Left ventricle myocardium inferior (tissue), 1 donor: Measurements from ENCODE around the gene DDX56. TPM values are rescaled to one million over a fixed set of nuclear protein-coding genes. Genes with fewer than 3 reads are reported as not detected.

Experiments
- DNase-seq: peaks from one replicate; pipeline ENCODE4 v3.0.0-alpha.2; 2020
- H3K27ac ChIP-seq: fragments of 200-600 bp; replicated peaks from 2 replicates; pipeline ENCODE4 v1.8.0; 2021
- H3K27me3 ChIP-seq: fragments of 200-600 bp; 2 replicates; pipeline ENCODE4 v1.8.0; 2021; ENCODE audit warnings: low read depth
- H3K36me3 ChIP-seq: fragments of 200-600 bp; 2 replicates; pipeline ENCODE4 v1.8.0; 2021
- H3K4me1 ChIP-seq: fragments of 200-600 bp; 2 replicates; pipeline ENCODE4 v1.8.0; 2021
- H3K4me3 ChIP-seq: fragments of 200-600 bp; 2 replicates; pipeline ENCODE4 v1.8.0; 2021; ENCODE audit warnings: mild to moderate bottlenecking, moderate library complexity
- H3K9me3 ChIP-seq: fragments of 200-600 bp; replicated peaks from 2 replicates; pipeline ENCODE4 v1.8.0; 2021
- intact Hi-C: fragments of 100-400 bp; cut with micrococcal nuclease; formaldehyde crosslinking; loops from one replicate; pipeline ENCODE4 v1.11.0; 2022
- total RNA-seq: library from RNA; stranded (reverse); fragmentation: NEBNext Ultra II Directional; extraction: Animal tissue kit (Norgen Biotek cat#: 25700); gene quantifications from one replicate; pipeline ENCODE4 v1.2.1, GENCODE V29; 2021
- TF ChIP-seq, protein P1 (sequence below): fragments of 200-600 bp; IDR thresholded peaks from 2 replicates; pipeline ENCODE4 v1.8.0; 2021; ENCODE audit warnings: antibody characterized with exemption, mild to moderate bottlenecking, borderline replicate concordance
- donor health status: DM: no; HTN: yes; CAD: no; lungs with severe emphysema.

Gene DDX56
- total RNA-seq, 1 donor from 2014 or later: 27.1 TPM

DNA sequence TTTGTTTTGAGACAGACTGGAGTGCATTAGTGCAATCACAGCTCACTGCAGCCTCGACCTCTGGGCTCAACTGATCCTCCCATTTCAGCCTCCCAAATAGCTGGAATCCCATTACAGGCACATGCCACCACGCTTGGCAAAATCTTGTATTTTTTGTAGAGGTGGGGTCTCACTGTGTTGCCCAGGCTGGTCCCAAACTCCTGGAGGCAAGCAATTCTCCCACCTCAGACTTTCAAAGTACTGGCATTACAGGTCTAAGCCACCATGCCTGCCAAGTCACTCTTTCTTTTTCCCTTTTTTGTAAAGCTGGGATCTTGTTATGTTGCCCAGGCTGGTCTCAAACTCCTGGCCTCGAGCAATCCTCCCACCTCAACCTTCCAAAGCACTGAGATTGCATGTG lies 24.3 kb downstream of the DDX56 start:
- H3K4me1 ChIP-seq: no peaks in the 10 kb centered on the region
- no peak overlapping the region for H3K27ac ChIP-seq
- DNase-seq: no peak
- H3K36me3 ChIP-seq: no peaks in the 10 kb centered on the region
- no peaks in the 10 kb centered on the region for H3K9me3 ChIP-seq
- intact Hi-C loops: no loop called here
- TF ChIP-seq, protein P1, sequence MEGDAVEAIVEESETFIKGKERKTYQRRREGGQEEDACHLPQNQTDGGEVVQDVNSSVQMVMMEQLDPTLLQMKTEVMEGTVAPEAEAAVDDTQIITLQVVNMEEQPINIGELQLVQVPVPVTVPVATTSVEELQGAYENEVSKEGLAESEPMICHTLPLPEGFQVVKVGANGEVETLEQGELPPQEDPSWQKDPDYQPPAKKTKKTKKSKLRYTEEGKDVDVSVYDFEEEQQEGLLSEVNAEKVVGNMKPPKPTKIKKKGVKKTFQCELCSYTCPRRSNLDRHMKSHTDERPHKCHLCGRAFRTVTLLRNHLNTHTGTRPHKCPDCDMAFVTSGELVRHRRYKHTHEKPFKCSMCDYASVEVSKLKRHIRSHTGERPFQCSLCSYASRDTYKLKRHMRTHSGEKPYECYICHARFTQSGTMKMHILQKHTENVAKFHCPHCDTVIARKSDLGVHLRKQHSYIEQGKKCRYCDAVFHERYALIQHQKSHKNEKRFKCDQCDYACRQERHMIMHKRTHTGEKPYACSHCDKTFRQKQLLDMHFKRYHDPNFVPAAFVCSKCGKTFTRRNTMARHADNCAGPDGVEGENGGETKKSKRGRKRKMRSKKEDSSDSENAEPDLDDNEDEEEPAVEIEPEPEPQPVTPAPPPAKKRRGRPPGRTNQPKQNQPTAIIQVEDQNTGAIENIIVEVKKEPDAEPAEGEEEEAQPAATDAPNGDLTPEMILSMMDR: no peak
- no peak overlapping the region for H3K4me3 ChIP-seq
- H3K27me3 ChIP-seq: no peaks in the 10 kb centered on the region

DNA sequence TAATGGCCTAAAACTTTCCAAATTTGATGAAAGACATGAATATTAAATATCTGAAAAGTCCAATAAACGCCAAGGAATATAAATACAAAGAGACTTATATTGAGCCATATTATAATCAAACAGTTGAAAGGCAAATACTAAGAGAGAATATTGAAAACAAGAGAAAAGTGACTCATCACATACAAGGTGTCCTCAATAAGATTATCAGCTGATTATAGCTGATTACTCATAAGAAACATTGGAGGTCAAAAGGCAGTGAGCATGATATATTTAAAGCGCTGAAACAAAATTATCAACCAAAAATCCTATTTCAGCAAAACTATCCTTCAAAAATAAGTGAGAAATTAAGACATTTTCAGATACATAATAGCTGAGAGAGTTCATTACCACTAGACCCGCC lies 24.8 kb downstream of the DDX56 start:
- Histone ChIP-seq H3K4me3 (no peak overlapping the region), H3K4me1 (no peaks in the 10 kb centered on the region), H3K36me3 (no peaks in the 10 kb centered on the region), H3K9me3 (no peaks in the 10 kb centered on the region), H3K27ac (no peak overlapping the region), H3K27me3 (no peaks in the 10 kb centered on the region)
- DNase-seq: no peak
- intact Hi-C loops: no loop called here
- TF ChIP-seq, protein P1: no peak

DNA sequence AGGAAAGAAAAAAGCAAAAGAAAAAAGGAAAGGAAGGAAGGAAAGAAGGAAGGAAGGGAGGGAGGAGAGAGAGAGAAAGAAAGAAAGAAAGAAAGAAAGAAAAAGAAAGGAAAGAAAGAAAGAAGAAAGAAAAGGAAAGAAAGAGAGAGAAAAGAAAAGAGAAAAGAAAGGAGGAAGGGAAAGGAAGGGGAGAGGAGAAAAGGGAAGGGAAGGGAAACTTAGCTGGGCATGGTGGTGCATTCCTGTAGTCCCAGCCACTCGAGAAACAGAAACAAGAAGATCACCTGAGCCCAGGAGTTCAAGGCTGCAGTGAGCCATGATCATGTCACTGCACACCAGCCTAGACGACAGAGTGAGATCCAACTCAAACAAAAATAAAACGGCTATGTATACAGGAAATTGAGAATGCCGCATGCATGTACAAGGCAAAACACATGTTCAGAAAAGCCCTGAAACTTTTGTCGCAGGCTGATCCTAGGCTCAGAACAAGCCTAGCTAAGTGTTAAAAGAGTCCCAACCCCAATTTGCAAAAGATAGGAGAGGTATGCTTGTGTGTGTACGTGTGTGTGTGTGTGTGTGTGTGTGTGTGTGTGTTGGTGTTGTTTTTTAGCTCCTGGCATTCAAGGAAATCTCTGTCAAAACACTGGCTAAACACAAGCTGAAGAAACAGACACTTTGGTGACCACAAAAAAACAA lies 26.0 kb downstream of the DDX56 start:
- Histone ChIP-seq H3K9me3 (no peaks in the 10 kb centered on the region), H3K27me3 (no peaks in the 10 kb centered on the region), H3K27ac (no peak overlapping the region), H3K4me3 (no peak overlapping the region), H3K36me3 (no peaks in the 10 kb centered on the region), H3K4me1 (no peaks in the 10 kb centered on the region)
- intact Hi-C loops: no loop called here
- TF ChIP-seq, protein P1: no peak
- no peak for DNase-seq

DNA sequence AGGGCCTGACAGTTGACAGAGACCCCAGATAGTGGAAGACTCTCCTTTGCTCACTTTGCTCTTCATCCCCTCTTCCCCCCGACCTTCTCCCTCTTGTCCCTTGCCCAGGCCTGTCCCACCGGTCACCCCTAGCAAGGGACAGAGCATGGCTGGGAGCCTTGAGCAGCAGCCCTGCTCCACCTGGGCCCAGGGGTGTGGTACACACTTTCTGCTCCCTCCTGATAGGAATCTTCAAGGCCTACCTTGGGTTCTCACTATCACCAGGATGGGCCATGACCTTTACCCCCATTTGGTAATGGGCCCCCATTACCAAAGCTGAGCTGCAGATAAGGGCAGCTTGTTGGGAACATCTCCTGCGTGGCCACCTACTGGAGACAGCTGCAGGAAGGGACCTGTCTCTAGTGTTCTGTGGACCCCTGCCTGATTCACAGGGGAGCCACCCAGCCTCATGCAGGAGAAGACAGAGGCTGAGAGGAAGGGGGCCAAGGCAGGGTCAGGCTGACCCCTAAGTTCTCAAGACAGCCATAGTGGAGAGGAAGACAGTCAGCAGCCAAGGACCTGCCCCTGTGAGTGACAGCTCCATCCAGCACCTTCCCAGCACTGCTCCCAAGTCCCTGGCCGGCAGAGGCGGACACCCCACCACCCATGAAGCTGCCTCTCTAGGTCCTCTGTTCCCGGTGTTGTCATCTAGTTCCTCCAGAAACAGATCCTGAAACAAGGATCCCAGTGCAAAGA lies 31.7 kb downstream of the DDX56 start:
- no peak for DNase-seq
- Histone ChIP-seq H3K4me3 (no peak overlapping the region), H3K27ac (no peak overlapping the region), H3K36me3 (no peaks in the 10 kb centered on the region), H3K27me3 (no peaks in the 10 kb centered on the region), H3K4me1 (no peaks in the 10 kb centered on the region), H3K9me3 (no peaks in the 10 kb centered on the region)
- TF ChIP-seq, protein P1: no peak
- intact Hi-C loops: no loop called here

DNA sequence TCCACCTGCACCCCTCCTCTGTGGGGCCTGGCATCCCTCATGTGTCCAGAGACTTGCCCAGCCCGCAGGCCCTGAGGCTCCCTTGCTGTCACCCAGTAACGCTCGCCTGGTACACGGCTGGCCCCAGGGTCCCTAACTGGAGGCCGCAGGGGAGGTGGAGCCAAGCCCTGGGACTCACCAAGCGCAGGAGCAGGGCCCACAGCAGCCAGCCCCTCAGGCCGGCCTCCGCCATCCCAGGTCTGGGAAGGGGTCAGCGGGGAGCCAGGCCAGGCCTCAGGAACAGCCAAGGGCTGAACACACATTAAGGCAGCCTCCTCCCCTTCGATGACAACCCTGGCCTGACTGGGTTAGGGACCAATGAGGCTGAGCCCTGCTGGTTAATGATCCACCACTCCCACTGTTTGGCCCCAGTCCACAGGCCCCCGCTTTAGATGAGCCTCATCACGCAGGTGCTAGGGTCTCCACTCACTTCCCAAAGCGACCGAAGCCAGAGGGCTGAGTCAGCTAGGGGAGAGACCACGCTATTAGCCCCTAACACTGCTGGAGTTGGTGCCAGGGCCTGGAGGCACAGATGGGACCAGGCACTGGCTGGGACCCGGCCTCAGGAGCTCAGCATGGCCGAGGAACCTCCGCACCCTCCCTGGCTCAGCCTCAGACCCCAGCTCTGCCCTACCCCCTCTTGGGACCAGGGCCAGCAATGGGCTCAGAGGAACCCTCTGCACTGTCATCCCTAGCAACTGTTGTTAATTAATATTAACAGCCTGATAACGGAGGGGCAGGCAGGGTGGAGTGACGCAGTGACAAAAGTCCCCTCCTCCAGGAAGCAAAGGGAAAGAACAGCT lies 32.5 kb downstream of the DDX56 start, which contains the start of gene NPC1L1:
Gene NPC1L1 (minus strand): TSS at position 303 of the 842 bp plus-strand sequence. CDS start 71 bp downstream, at position 232.
- intact Hi-C loops: no loop called here
- H3K4me1 ChIP-seq: no peaks in the 10 kb centered on the region
- no peaks in the 10 kb centered on the region for H3K27me3 ChIP-seq
- H3K9me3 ChIP-seq: no peaks in the 10 kb centered on the region
- no peak within 1 kb of the TSS for H3K4me3 ChIP-seq
- TF ChIP-seq, protein P1: no peak
- DNase-seq: no peak
- no peak within 1 kb of the TSS for H3K27ac ChIP-seq
- H3K36me3 ChIP-seq: no peaks in the 10 kb centered on the region
